MM.1S (cell line): ENCODE results near the gene STXBP1.

Experiments
- EZH2 ChIP-seq: fragments of 300-600 bp; sonication (generic); optimal IDR thresholded peaks from 2 replicates; pipeline ENCODE3; 2017; ENCODE audit warnings: low read depth, mild to moderate bottlenecking, antibody characterized with exemption, low read length, mixed read lengths
- EZH2phosphoT487 ChIP-seq: fragments of 300-600 bp; sonication (generic); IDR thresholded peaks from 2 replicates; pipeline ENCODE4 v1.6.1; 2018; ENCODE audit warnings: antibody characterized with exemption, low read length
- TF ChIP-seq, protein P1 (sequence below): fragments of 300-600 bp; sonication (generic); IDR thresholded peaks from 2 replicates; pipeline ENCODE4 v1.5.1; 2016; ENCODE audit warnings: antibody characterized with exemption, low read length, mixed read lengths

GRCh38 chr9:127603226-127603625 is 8.9 kb upstream of the STXBP1 start:
- TF ChIP-seq, protein P1, sequence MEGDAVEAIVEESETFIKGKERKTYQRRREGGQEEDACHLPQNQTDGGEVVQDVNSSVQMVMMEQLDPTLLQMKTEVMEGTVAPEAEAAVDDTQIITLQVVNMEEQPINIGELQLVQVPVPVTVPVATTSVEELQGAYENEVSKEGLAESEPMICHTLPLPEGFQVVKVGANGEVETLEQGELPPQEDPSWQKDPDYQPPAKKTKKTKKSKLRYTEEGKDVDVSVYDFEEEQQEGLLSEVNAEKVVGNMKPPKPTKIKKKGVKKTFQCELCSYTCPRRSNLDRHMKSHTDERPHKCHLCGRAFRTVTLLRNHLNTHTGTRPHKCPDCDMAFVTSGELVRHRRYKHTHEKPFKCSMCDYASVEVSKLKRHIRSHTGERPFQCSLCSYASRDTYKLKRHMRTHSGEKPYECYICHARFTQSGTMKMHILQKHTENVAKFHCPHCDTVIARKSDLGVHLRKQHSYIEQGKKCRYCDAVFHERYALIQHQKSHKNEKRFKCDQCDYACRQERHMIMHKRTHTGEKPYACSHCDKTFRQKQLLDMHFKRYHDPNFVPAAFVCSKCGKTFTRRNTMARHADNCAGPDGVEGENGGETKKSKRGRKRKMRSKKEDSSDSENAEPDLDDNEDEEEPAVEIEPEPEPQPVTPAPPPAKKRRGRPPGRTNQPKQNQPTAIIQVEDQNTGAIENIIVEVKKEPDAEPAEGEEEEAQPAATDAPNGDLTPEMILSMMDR: no peak
- TF ChIP-seq EZH2phosphoT487: no peak
- no peak for TF ChIP-seq EZH2
